ENCODE data around the gene ADORA2B.

The ADORA2B gene

DNA sequence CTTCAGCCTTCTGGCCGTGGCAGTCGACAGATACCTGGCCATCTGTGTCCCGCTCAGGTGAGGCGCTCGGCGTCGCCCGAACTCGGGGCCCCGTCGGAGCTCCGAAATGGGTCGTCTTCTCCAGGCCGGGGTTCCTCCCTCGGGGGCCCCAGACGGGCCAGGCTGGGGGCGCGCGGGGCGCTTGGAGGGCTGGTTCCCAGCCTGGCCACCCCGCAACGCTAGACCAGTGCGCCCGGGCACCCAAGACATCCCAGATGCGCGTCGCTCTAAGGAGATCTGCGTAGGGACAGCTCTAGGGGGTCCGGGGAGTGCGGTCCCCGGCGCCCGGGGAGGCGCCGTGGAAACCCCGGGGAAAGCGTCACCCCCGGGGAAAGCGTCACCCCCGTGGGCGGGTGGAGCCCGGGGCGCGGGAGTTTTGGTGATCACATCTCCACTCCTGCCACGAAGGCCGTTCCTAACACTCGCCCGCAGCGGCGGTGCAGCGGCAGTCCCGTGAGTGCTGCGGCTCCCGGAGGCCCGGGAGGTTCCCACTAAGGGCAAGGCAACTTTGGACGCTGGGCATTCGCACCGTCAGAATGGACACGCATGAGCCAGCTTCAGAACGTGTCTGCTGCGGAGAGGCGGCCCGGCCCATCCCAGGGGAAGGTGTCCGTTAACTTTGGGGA lies 729 bp downstream of the ADORA2B start:
- H3K27me3 ChIP-seq (ENCODE audit: control insufficient read depth, insufficient read depth, low read length), result peaks cover 5% of the 10 kb centered on the region

GRCh38 chr17:15946611-15947120 lies 1.7 kb downstream of the ADORA2B start:
- H3K9ac ChIP-seq (ENCODE audit: low read depth, low read length), result peak overlapping the region; percentile 17
- no peaks in the 10 kb centered on the region for H3K36me3 ChIP-seq (ENCODE audit: insufficient read depth, low read length)
- peaks cover 5% of the 10 kb centered on the region for H3K27me3 ChIP-seq (ENCODE audit: control insufficient read depth, insufficient read depth, low read length)
- peak overlapping the region; percentile 74 for H3K4me3 ChIP-seq (ENCODE audit: low read length)
- peak overlapping the region; percentile 92 for H3K4me2 ChIP-seq (ENCODE audit: low read length)
- peaks cover 37% of the 10 kb centered on the region for H3K4me1 ChIP-seq (ENCODE audit: control insufficient read depth, insufficient read depth, low read length)
- H3K9me3 ChIP-seq (replicated peaks; ENCODE audit: low read length), result no peaks in the 10 kb centered on the region

More for the DNA sequence above, 729 bp downstream of the ADORA2B start:
- H3K9me3 ChIP-seq (replicated peaks; ENCODE audit: low read length), result no peaks in the 10 kb centered on the region
- peak overlapping the region; percentile 76 for H3K9ac ChIP-seq (ENCODE audit: low read depth, low read length)
- H3K4me3 ChIP-seq (ENCODE audit: low read length), result peak overlapping the region; percentile 74
- H3K36me3 ChIP-seq (ENCODE audit: insufficient read depth, low read length), result no peaks in the 10 kb centered on the region
- H3K4me2 ChIP-seq (ENCODE audit: low read length), result peak overlapping the region; percentile 92
- H3K4me1 ChIP-seq (ENCODE audit: control insufficient read depth, insufficient read depth, low read length), result peaks cover 37% of the 10 kb centered on the region

- H3K4me2 ChIP-seq (ENCODE audit: low read length), result peak overlapping the region; percentile 92
- H3K4me3 ChIP-seq (ENCODE audit: low read length), result peak overlapping the region; percentile 74
- no peaks in the 10 kb centered on the region for H3K36me3 ChIP-seq (ENCODE audit: insufficient read depth, low read length)
- H3K9ac ChIP-seq (ENCODE audit: low read depth, low read length), result peak overlapping the region; percentile 17
- H3K4me1 ChIP-seq (ENCODE audit: control insufficient read depth, insufficient read depth, low read length), result peaks cover 37% of the 10 kb centered on the region
- peaks cover 5% of the 10 kb centered on the region for H3K27me3 ChIP-seq (ENCODE audit: control insufficient read depth, insufficient read depth, low read length)
- no peaks in the 10 kb centered on the region for H3K9me3 ChIP-seq (replicated peaks; ENCODE audit: low read length)
Observed at GRCh38 chr17:15947271-15947670, 2.3 kb downstream of the ADORA2B start.

DNA sequence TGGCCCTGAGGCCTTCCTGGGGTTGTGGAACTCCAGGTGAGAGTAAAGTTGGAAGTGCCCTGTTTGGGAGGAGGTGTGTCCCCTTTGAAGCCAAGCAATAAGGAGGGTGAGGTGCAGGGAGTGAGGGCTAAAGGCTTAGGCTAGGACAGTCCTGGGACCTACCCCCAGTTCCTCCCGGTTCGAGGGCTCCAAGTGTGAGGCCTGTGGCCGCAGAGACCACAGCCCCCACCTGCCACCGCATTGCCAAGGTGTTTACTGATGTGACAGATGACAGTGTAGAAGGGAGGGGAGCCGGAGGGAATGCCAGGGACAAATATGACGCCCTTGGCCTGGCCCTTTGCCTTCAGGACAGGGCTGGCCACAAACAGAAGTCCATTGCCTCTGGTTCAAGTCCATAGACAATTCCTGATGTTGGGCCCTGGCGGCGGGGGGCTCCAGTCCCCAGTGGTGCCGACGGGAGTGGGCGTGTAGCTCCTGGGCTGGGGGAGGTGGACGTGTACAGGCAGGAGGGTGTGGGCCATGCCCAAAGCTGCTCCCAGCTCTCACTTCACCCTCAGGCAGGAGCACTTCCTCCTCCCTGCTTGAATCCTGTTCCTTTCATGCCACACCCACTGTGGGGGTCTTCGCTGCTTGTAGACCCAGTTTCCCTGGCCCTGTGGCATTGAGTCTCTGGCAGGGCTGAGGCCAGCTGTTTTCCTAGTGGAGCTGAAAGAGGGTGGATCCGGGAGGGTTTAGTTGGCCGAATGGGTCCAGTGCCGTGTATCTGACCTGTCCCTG lies 3.2 kb downstream of the ADORA2B start:
- no peak overlapping the region for H3K9ac ChIP-seq (ENCODE audit: low read depth, low read length)
- H3K9me3 ChIP-seq (replicated peaks; ENCODE audit: low read length), result no peaks in the 10 kb centered on the region
- no peaks in the 10 kb centered on the region for H3K36me3 ChIP-seq (ENCODE audit: insufficient read depth, low read length)
- peaks cover 37% of the 10 kb centered on the region for H3K4me1 ChIP-seq (ENCODE audit: control insufficient read depth, insufficient read depth, low read length)
- H3K4me3 ChIP-seq (ENCODE audit: low read length), result no peak overlapping the region
- H3K27me3 ChIP-seq (ENCODE audit: control insufficient read depth, insufficient read depth, low read length), result peaks cover 5% of the 10 kb centered on the region
- H3K4me2 ChIP-seq (ENCODE audit: low read length), result no peak overlapping the region

GRCh38 chr17:15951368-15952047 lies 6.6 kb downstream of the ADORA2B start:
- H3K27me3 ChIP-seq (ENCODE audit: control insufficient read depth, insufficient read depth, low read length), result no peaks in the 10 kb centered on the region
- H3K4me3 ChIP-seq (ENCODE audit: low read length), result no peak overlapping the region
- no peaks in the 10 kb centered on the region for H3K9me3 ChIP-seq (replicated peaks; ENCODE audit: low read length)
- H3K9ac ChIP-seq (ENCODE audit: low read depth, low read length), result no peak overlapping the region
- H3K4me2 ChIP-seq (ENCODE audit: low read length), result no peak overlapping the region
- H3K4me1 ChIP-seq (ENCODE audit: control insufficient read depth, insufficient read depth, low read length), result peaks cover 34% of the 10 kb centered on the region
- H3K36me3 ChIP-seq (ENCODE audit: insufficient read depth, low read length), result no peaks in the 10 kb centered on the region

GRCh38 chr17:15952048-15952532 lies 7.2 kb downstream of the ADORA2B start:
- Histone ChIP-seq H3K36me3 (ENCODE audit: insufficient read depth, low read length) (no peaks in the 10 kb centered on the region), H3K9ac (ENCODE audit: low read depth, low read length) (no peak overlapping the region), H3K27me3 (ENCODE audit: control insufficient read depth, insufficient read depth, low read length) (no peaks in the 10 kb centered on the region), H3K4me2 (ENCODE audit: low read length) (no peak overlapping the region), H3K4me3 (ENCODE audit: low read length) (no peak overlapping the region), H3K9me3 (replicated peaks; ENCODE audit: low read length) (no peaks in the 10 kb centered on the region), H3K4me1 (ENCODE audit: control insufficient read depth, insufficient read depth, low read length) (peaks cover 32% of the 10 kb centered on the region)

- peaks cover 27% of the 10 kb centered on the region for H3K4me1 ChIP-seq (ENCODE audit: control insufficient read depth, insufficient read depth, low read length)
- no peaks in the 10 kb centered on the region for H3K36me3 ChIP-seq (ENCODE audit: insufficient read depth, low read length)
- H3K9ac ChIP-seq (ENCODE audit: low read depth, low read length), result no peak overlapping the region
- no peak overlapping the region for H3K4me2 ChIP-seq (ENCODE audit: low read length)
- no peak overlapping the region for H3K4me3 ChIP-seq (ENCODE audit: low read length)
- H3K27me3 ChIP-seq (ENCODE audit: control insufficient read depth, insufficient read depth, low read length), result no peaks in the 10 kb centered on the region
- no peaks in the 10 kb centered on the region for H3K9me3 ChIP-seq (replicated peaks; ENCODE audit: low read length)
Observed at GRCh38 chr17:15952916-15953790, 8.2 kb downstream of the ADORA2B start.

GRCh38 chr17:15954222-15954621 lies 9.3 kb downstream of the ADORA2B start:
- Histone ChIP-seq H3K9ac (ENCODE audit: low read depth, low read length) (no peak overlapping the region), H3K4me2 (ENCODE audit: low read length) (no peak overlapping the region), H3K9me3 (replicated peaks; ENCODE audit: low read length) (no peaks in the 10 kb centered on the region), H3K4me1 (ENCODE audit: control insufficient read depth, insufficient read depth, low read length) (peaks cover 36% of the 10 kb centered on the region), H3K4me3 (ENCODE audit: low read length) (no peak overlapping the region), H3K36me3 (ENCODE audit: insufficient read depth, low read length) (no peaks in the 10 kb centered on the region), H3K27me3 (ENCODE audit: control insufficient read depth, insufficient read depth, low read length) (no peaks in the 10 kb centered on the region)

DNA sequence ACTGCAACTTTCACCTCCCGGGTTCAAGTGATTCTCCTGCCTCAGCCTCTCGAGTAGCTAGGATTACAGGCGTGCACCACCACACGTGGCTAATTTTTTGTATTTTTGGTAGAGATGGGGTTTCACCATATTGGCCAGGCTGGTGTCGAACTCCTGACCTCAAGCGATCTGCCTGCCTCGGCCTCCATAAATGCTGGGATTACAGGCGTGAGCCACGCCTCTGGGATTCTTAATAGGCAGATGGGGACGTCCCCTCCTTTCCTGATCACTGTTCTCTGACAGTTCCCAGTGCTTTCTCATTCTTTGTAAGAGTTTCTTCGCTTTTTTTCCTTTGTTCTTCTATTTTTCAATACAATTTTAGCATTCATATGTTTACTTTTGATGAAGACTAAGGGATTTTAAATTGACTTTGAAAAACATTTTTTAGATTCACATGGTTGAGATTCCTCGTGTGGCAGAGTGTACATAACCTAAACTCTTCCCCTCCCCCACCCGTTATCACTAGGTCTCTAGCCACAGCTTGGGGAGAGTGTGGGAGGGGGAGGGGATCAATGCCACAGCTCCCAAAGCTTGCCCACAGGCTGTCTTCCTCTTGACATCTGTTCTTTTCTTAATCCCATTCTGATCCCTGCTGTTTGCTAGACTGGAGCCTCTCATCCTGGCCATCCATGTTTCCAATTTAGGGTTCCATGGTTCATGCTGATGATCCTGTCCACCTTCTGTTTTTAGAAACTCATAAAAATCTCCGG lies 11.0 kb downstream of the ADORA2B start:
- H3K4me3 ChIP-seq (ENCODE audit: low read length), result no peak overlapping the region
- peaks cover 43% of the 10 kb centered on the region for H3K4me1 ChIP-seq (ENCODE audit: control insufficient read depth, insufficient read depth, low read length)
- H3K4me2 ChIP-seq (ENCODE audit: low read length), result no peak overlapping the region
- H3K27me3 ChIP-seq (ENCODE audit: control insufficient read depth, insufficient read depth, low read length), result no peaks in the 10 kb centered on the region
- no peak overlapping the region for H3K9ac ChIP-seq (ENCODE audit: low read depth, low read length)
- H3K36me3 ChIP-seq (ENCODE audit: insufficient read depth, low read length), result no peaks in the 10 kb centered on the region
- H3K9me3 ChIP-seq (replicated peaks; ENCODE audit: low read length), result no peaks in the 10 kb centered on the region

DNA sequence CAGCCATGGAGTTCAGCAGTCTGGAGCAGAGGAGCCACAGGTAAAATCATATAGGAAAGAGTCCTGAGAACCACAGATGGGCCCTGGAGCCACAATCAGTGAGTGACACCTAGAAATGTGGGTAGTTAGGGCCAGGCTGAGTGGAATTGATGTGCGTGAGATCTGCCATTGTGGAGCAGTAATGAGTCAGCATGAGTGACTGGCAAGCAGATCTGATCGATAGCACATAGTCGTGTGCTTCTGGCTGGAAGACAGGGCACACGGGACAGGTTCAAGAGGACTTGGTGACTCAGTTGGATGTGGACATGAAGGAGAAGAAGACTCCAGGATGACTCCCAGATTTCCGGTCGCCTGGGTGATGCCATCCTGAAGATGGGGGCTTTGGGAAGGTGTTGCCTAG lies 12.3 kb downstream of the ADORA2B start:
- H3K36me3 ChIP-seq (ENCODE audit: insufficient read depth, low read length), result no peaks in the 10 kb centered on the region
- H3K4me3 ChIP-seq (ENCODE audit: low read length), result no peak overlapping the region
- H3K4me2 ChIP-seq (ENCODE audit: low read length), result no peak overlapping the region
- no peak overlapping the region for H3K9ac ChIP-seq (ENCODE audit: low read depth, low read length)
- peaks cover 43% of the 10 kb centered on the region for H3K4me1 ChIP-seq (ENCODE audit: control insufficient read depth, insufficient read depth, low read length)
- H3K27me3 ChIP-seq (ENCODE audit: control insufficient read depth, insufficient read depth, low read length), result no peaks in the 10 kb centered on the region
- no peaks in the 10 kb centered on the region for H3K9me3 ChIP-seq (replicated peaks; ENCODE audit: low read length)

Data from skeletal muscle satellite cell (primary cell).